NOMO-1 treated with DMSO at 0.1 percent for 48 hours (cell line): ENCODE measurements around the gene NUMBL.
"Not testable (repeated sequence)": the region's sequence is repeated elsewhere in the genome, so short reads cannot be mapped to it uniquely, and the experiment has no call there.

ENCODE experiments used
- DNase-seq: peaks from one replicate; lab custom pipeline; 2025; ENCODE audit not compliant: unreplicated experiment; lab: John Stamatoyannopoulos, UW

Gene NUMBL

DNA sequence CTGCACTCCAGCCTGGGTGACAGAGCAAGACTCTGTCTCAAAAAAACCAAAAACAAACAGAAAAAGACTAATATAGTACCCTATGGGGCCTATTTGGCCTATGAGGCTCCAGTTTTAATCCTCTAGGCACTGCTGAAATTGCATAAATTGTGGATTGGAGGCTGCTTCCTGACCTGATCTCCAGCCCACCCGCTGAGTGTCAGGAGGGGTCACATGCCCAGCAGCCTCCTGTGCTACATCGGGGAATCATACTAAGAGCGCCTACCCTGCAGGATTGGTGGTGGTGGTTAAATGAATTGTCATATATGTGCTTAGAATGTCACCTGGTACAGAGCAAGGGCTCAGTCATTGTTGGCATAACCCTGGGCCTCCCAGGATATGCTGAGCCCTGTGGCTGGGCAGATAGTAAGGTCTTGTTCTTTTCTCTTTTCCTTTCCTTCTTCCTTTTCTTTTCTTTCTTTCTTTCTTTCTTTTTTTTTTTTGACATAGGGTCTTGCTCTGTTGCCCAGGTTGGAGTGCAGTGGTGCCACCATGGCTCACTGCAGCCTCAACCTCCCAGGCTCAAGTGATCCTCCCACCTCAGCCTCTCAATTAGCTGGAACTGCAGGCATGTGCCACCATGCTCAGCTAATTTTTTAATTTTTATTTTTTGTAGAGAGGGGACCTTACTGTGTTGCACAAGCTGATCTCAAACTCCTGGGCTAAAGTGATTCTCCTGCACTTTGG lies 58.0 kb downstream of the NUMBL start:
- no peak for DNase-seq

DNA sequence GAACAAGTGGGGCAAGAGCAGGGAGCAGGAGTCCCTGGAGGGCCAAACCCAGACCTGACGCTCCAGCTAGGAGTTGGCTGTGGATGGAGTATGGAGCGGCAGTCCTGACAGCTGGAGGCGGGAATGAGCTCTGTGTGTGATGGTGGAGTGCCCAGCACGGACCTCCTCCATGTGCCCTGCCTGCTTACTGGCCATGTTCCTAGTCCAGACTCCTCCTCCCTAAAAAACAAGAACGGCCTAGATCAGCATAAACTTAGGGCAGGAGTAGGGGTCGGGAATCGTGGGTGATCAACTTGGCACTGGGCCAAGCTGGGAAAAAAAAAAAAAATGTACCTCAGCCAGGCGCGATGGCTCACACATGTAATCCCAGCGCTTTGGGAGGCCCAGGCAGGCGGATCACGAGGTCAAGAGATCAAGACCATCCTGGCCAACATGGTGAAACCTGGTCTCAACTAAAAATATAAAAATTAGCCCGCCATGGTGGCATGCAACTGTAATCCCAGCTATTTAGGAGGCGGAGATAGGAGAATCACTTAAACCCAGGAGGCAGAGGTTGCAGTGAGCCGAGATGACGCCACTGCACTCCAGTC lies 59.8 kb downstream of the NUMBL start:
- no peak for DNase-seq

GRCh38 chr19:40629346-40629745 lies 61.1 kb downstream of the NUMBL start:
- no peak for DNase-seq

GRCh38 chr19:40627486-40628279 lies 62.8 kb downstream of the NUMBL start:
- no peak for DNase-seq

DNA sequence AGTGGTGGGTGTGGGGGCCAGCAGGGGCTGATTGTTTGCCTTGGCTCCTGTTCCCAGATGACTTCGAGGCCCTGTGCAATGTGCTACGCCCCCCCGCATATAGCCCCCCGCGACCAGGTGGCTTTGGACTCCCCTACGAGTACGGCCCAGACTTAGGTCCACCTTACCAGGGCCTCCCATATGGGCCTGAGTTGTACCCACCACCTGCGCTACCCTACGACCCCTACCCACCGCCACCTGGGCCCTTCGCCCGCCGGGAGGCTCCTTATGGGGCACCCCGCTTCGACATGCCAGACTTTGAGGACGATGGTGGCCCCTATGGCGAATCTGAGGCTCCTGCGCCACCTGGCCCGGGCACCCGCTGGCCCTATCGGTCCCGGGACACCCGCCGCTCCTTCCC lies 63.5 kb downstream of the NUMBL start:
- DNase-seq: no peak

DNA sequence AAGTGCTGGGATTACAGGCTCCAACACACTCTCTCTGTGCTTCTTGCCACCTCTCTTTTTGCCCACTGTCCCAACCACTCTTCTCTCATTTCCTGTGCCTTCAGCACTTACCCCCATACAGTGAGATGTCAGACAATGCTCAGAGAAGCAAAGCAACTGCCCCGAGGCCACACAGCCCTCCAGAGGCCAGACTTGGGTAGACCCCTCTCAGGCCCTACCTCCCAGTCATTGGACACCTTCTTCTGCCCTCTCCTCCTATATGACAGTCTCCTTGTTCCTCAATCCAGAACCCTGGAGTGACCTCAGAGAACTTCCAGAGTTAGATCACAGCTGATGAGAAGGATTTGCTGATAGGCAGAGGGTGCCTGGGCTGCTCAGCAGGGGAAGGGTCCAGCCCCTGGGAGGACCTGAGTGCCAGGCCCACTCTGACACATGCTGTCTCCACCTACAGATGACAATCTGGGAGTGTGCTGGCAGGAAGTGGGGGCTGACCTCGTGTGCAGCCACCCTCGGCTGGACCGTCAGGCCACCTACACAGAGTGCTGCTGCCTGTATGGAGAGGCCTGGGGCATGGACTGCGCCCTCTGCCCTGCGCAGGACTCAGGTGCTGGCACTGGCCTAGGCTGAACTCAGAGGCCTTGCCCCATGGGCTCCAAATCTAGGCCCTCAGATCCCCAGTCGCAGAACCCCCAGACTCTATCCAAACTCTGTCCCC lies 64.9 kb downstream of the NUMBL start:
- DNase-seq: no peak

GRCh38 chr19:40624369-40625153 lies 65.9 kb downstream of the NUMBL start:
- not testable (repeated sequence) for DNase-seq

GRCh38 chr19:40623403-40624251 lies 66.8 kb downstream of the NUMBL start:
- no peak for DNase-seq

- DNase-seq: no peak
These were observed 67.7 kb downstream of the NUMBL start for GRCh38 chr19:40622773-40623075.

GRCh38 chr19:40621966-40622772 lies 68.3 kb downstream of the NUMBL start:
- DNase-seq: no peak

- no peak for DNase-seq
These were observed 69.2 kb downstream of the NUMBL start for GRCh38 chr19:40621283-40621682.

- DNase-seq: no peak
These were observed 70.3 kb downstream of the NUMBL start for GRCh38 chr19:40620161-40620485.

- DNase-seq: no peak
These were observed 70.9 kb downstream of the NUMBL start for GRCh38 chr19:40619333-40620160.

- DNase-seq: no peak
These were observed 72.5 kb downstream of the NUMBL start for GRCh38 chr19:40617961-40618360.

DNA sequence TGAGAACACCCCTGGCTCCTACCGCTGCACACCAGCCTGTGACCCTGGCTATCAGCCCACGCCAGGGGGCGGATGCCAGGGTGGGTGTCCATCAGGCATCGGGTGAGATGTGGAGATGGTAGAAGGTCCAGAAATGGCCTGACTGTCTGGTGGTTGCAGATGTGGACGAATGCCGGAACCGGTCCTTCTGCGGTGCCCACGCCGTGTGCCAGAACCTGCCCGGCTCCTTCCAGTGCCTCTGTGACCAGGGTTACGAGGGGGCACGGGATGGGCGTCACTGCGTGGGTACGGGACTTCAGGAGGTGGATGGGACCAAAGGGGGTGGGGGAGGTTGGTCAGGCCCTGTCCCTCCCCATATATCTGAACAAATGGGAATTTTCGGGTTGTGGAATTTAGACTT lies 73.5 kb downstream of the NUMBL start:
- no peak for DNase-seq

DNA sequence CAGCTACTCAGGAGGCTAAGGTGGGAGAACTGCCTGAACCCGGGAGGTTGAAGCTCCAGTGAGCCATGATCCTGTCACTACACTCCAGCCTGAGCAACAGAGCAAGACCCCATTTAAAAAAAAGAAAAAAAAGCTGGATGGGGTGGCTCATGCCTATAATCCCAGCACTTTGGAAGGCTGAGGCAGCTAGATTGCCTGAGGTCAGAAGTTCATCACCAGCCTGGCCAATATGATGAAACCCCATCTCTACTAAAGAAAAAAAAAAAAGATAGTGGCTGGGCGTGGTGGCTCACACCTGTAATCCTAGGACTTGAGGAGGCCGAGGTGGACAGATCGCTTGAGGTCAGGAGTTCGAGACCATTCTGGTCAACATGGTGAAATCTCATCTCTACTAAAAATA lies 74.3 kb downstream of the NUMBL start:
- no peak for DNase-seq
